H9 (cell line): Measurements from ENCODE around the gene XPC. TPM values are rescaled to one million over a fixed set of nuclear protein-coding genes. Genes with fewer than 3 reads are reported as not detected.
A peak's percentile ranks its signal among the peaks of the same experiment; 100 is the strongest.

ENCODE experiments used
- DNase-seq: peaks from one replicate; pipeline ENCODE4 v3.0.0-alpha.2; 2017
- H2AFZ ChIP-seq: one replicate; pipeline ENCODE4 v1.6.1; 2013; ENCODE audit warnings: mild to moderate bottlenecking, low read length, control low read depth, moderate library complexity
- H2AK5ac ChIP-seq: 2 replicates; pipeline ENCODE4 v1.6.1; 2013; ENCODE audit warnings: low read length, control low read depth, mixed read lengths; ENCODE audit not compliant: insufficient read length
- H2BK120ac ChIP-seq: one replicate; pipeline ENCODE4 v1.6.1; 2013; ENCODE audit warnings: low read depth, mild to moderate bottlenecking, low read length, control low read depth, inconsistent platforms; ENCODE audit not compliant: poor library complexity, severe bottlenecking
- H2BK12ac ChIP-seq: 2 replicates; pipeline ENCODE4 v1.6.1; 2013; ENCODE audit warnings: low read length, control low read depth, mixed read lengths, low read depth; ENCODE audit not compliant: insufficient read length
- H2BK15ac ChIP-seq: 2 replicates; pipeline ENCODE4 v1.6.1; 2013; ENCODE audit warnings: low read depth, low read length, control low read depth
- H2BK20ac ChIP-seq: one replicate; pipeline ENCODE4 v1.6.1; 2013; ENCODE audit warnings: low read depth, mild to moderate bottlenecking, low read length, control low read depth, inconsistent platforms; ENCODE audit not compliant: poor library complexity, severe bottlenecking
- H2BK5ac ChIP-seq: 2 replicates; pipeline ENCODE4 v1.6.1; 2013; ENCODE audit warnings: low read length, control low read depth, mixed read lengths; ENCODE audit not compliant: insufficient read length
- H3K14ac ChIP-seq: 2 replicates; pipeline ENCODE4 v1.6.1; 2013; ENCODE audit warnings: low read length, control low read depth; ENCODE audit not compliant: insufficient read depth
- H3K18ac ChIP-seq: 2 replicates; pipeline ENCODE4 v1.6.1; 2013; ENCODE audit warnings: low read depth, mild to moderate bottlenecking, mixed read lengths, low read length, control low read depth; ENCODE audit not compliant: insufficient read length
- H3K23ac ChIP-seq: 2 replicates; pipeline ENCODE4 v1.6.1; 2013; ENCODE audit warnings: low read length, control low read depth, mixed read lengths, low read depth; ENCODE audit not compliant: insufficient read length
- H3K23me2 ChIP-seq: 2 replicates; pipeline ENCODE4 v1.6.1; 2013; ENCODE audit warnings: low read depth, mild to moderate bottlenecking, mixed read lengths, low read length, control low read depth; ENCODE audit not compliant: insufficient read length, poor library complexity, severe bottlenecking
- H3K27ac ChIP-seq: 2 replicates; pipeline ENCODE4 v1.5.1; 2013; ENCODE audit warnings: low read length, control low read depth, mixed read lengths, low read depth; ENCODE audit not compliant: insufficient read length
- H3K27me3 ChIP-seq: 2 replicates; pipeline ENCODE4 v1.6.1; 2013; ENCODE audit warnings: low read length, control low read depth, inconsistent platforms; ENCODE audit not compliant: insufficient read depth
- H3K4ac ChIP-seq: 2 replicates; pipeline ENCODE4 v1.6.1; 2013; ENCODE audit warnings: low read depth, mild to moderate bottlenecking, control low read depth, inconsistent platforms, low read length, moderate library complexity
- H3K4me1 ChIP-seq: 2 replicates; pipeline ENCODE4 v1.6.1; 2013; ENCODE audit warnings: low read length, control low read depth, inconsistent platforms; ENCODE audit not compliant: insufficient read depth
- H3K4me2 ChIP-seq: 2 replicates; pipeline ENCODE4 v1.6.1; 2013; ENCODE audit warnings: low read length, control low read depth, mixed read lengths; ENCODE audit not compliant: insufficient read length, insufficient read depth
- H3K56ac ChIP-seq: 2 replicates; pipeline ENCODE4 v1.6.1; 2013; ENCODE audit warnings: low read depth, mild to moderate bottlenecking, mixed read lengths, low read length, control low read depth; ENCODE audit not compliant: insufficient read length
- H3K79me1 ChIP-seq: 2 replicates; pipeline ENCODE4 v1.6.1; 2013; ENCODE audit warnings: low read depth, mild to moderate bottlenecking, moderate library complexity, low read length, control low read depth, inconsistent platforms; ENCODE audit not compliant: insufficient read depth, poor library complexity, severe bottlenecking
- H3K79me2 ChIP-seq: 2 replicates; pipeline ENCODE4 v1.6.1; 2013; ENCODE audit warnings: low read length, control low read depth, inconsistent platforms; ENCODE audit not compliant: insufficient read depth
- H3K9ac ChIP-seq: 2 replicates; pipeline ENCODE4 v1.6.1; 2013; ENCODE audit warnings: low read length, control low read depth, mixed read lengths; ENCODE audit not compliant: insufficient read length; ENCODE audit errors: extremely low read depth
- H3K9me3 ChIP-seq: one replicate; pipeline ENCODE4 v1.6.1; 2013; ENCODE audit warnings: low read depth, low read length, inconsistent platforms; ENCODE audit not compliant: control insufficient read depth
- H3T11ph ChIP-seq: one replicate; pipeline ENCODE4 v1.6.1; 2013; ENCODE audit warnings: mild to moderate bottlenecking, low read length, control low read depth, inconsistent platforms
- H4K20me1 ChIP-seq: one replicate; pipeline ENCODE4 v1.6.1; 2013; ENCODE audit not compliant: control insufficient read depth, insufficient read length, insufficient read depth
- H4K5ac ChIP-seq: 2 replicates; pipeline ENCODE4 v1.6.1; 2013; ENCODE audit warnings: low read depth, mild to moderate bottlenecking, mixed read lengths, low read length, control low read depth; ENCODE audit not compliant: insufficient read length
- H4K8ac ChIP-seq: replicated peaks from 2 replicates; pipeline ENCODE4 v1.6.1; 2013; ENCODE audit warnings: low read length, control low read depth, mixed read lengths, low read depth; ENCODE audit not compliant: insufficient read length
- H4K91ac ChIP-seq: 2 replicates; pipeline ENCODE4 v1.6.1; 2013; ENCODE audit warnings: low read depth, mild to moderate bottlenecking, moderate library complexity, mixed read lengths, low read length, control low read depth; ENCODE audit not compliant: insufficient read length
- H3K27ac Mint-ChIP-seq, 3 experiments: 2 replicates in 2 of 3; 3 replicates in 1 of 3; pipeline ENCODE4 v1.8.0; 2020 to 2021; ENCODE audit warnings: mixed read lengths in 3 of 3, mild to moderate bottlenecking in 1 of 3, moderate library complexity in 1 of 3
- H3K27me3 Mint-ChIP-seq: 2 replicates; pipeline ENCODE4 v1.8.0; 2021; ENCODE audit warnings: low read depth, mild to moderate bottlenecking, moderate library complexity, mixed read lengths
- H3K36me3 Mint-ChIP-seq, 3 experiments: 2 replicates in 2 of 3; 3 replicates in 1 of 3; pipeline ENCODE4 v1.8.0; 2020 to 2021; ENCODE audit warnings: low read depth in 3 of 3, mixed read lengths in 3 of 3; ENCODE audit not compliant: insufficient read depth in 1 of 3
- H3K4me1 Mint-ChIP-seq, 2 experiments: 2 replicates each; pipeline ENCODE4 v1.8.0; 2020; ENCODE audit warnings: mixed read lengths in 2 of 2
- H3K4me3 Mint-ChIP-seq, 2 experiments: 2 replicates in 1 of 2; 3 replicates in 1 of 2; pipeline ENCODE4 v1.8.0; 2020 to 2021; ENCODE audit warnings: mild to moderate bottlenecking in 2 of 2, mixed read lengths in 2 of 2, moderate library complexity in 1 of 2
- H3K9me3 Mint-ChIP-seq, 2 experiments: 2 replicates in 1 of 2; 3 replicates in 1 of 2; pipeline ENCODE4 v1.8.0; 2020; ENCODE audit warnings: mild to moderate bottlenecking in 2 of 2, mixed read lengths in 2 of 2, moderate library complexity in 1 of 2
- WGBS: extraction: QIAGEN DNeasy Blood & Tissue Kit; methylation state at CpG from one replicate; pipeline ENCODE4 v1.1.7; 2013; ENCODE audit warnings: missing lambda C conversion rate, low lambda C conversion rate, mixed read lengths; ENCODE audit not compliant: insufficient read length; ENCODE audit errors: extremely low coverage; 5-methylcytosine and 5-hydroxymethylcytosine counted together
- total RNA-seq: library from RNA; stranded (reverse); gene quantifications from 2 replicates; pipeline ENCODE4 v1.2.1, GENCODE V29; 2021
- TF ChIP-seq, protein P1 (sequence below): fragments of 200-600 bp; sonication (generic); conservative IDR thresholded peaks from 3 replicates; pipeline ENCODE4 v1.8.0; 2021; ENCODE audit warnings: antibody characterized with exemption, mild to moderate bottlenecking

Gene XPC
- total RNA-seq, 1 experiment from 2014 or later, result 30.3 TPM

DNA sequence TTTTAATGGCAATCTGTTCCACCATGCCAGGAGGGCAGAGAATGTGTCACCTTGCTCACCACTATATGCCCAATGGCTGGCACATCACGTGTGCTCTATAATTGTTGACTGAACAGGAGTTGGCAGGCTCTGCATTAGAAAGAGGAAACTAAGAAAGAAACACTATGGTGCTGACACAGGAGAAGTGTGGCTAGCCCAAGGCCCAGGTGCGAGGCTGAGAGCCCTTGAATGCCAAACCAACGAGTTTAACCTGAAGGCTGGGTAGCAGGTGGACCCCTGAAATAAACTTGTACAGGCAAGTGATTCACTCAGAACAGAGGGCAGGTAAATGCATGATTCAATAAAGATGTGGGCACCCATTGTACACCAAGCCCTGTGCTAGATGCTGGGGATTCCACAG lies 56.1 kb downstream of the XPC start:
- peaks cover 3% of the 10 kb centered on the region; the same call in 1 of the 2 replicates for H3K79me2 ChIP-seq

More for the DNA sequence above, 56.1 kb downstream of the XPC start:
- H4K20me1 ChIP-seq, result no peaks in the 10 kb centered on the region
- no peak overlapping the region for H2BK20ac ChIP-seq
- no peak overlapping the region for H3K56ac ChIP-seq
- H3K4ac ChIP-seq, result no peak overlapping the region
- no peaks in the 10 kb centered on the region for H3K4me1 ChIP-seq
- no peak overlapping the region for H2BK15ac ChIP-seq
- Mint-ChIP-seq H3K27ac (peak overlapping the region in 2 of 3 experiments; percentile 66 to 86; a peak in 4 of 7 replicates), H3K27me3 (peaks cover 3% of the 10 kb centered on the region; the same call in 1 of the 2 replicates), H3K36me3 (peaks cover 23 to 26% (median 25%) of the 10 kb centered on the region in 3 experiments), H3K4me1 (peaks cover 42 to 49% of the 10 kb centered on the region in 2 experiments), H3K4me3 (peak overlapping the region; percentile 43 to 99; a peak in 4 of 5 replicates), H3K9me3 (peaks cover 0 to 8% of the 10 kb centered on the region in 2 experiments; a peak in 4 of 5 replicates)
- H3K14ac ChIP-seq, result no peak overlapping the region
- H3K18ac ChIP-seq, result no peak overlapping the region
- DNase-seq, result no peak
- no peaks in the 10 kb centered on the region for H3K9me3 ChIP-seq
- H3K27ac ChIP-seq, result no peak overlapping the region
- H3K27me3 ChIP-seq, result no peaks in the 10 kb centered on the region
- no peak overlapping the region for H3K23ac ChIP-seq
- peaks cover 14% of the 10 kb centered on the region for H3K23me2 ChIP-seq
- H2AFZ ChIP-seq, result no peak overlapping the region
- no peak overlapping the region for H2BK120ac ChIP-seq
- H2BK12ac ChIP-seq, result no peak overlapping the region
- no peak overlapping the region for H3T11ph ChIP-seq
- peaks cover 9% of the 10 kb centered on the region for H3K79me1 ChIP-seq
- H2AK5ac ChIP-seq, result no peak overlapping the region
- no peak overlapping the region for H2BK5ac ChIP-seq
- H3K4me2 ChIP-seq, result no peak overlapping the region
- H3K9ac ChIP-seq, result no peak overlapping the region
- no peak overlapping the region for H4K91ac ChIP-seq
- WGBS, result no CpG with 5 or more reads among the region's 3 CpGs
- TF ChIP-seq, protein P1, sequence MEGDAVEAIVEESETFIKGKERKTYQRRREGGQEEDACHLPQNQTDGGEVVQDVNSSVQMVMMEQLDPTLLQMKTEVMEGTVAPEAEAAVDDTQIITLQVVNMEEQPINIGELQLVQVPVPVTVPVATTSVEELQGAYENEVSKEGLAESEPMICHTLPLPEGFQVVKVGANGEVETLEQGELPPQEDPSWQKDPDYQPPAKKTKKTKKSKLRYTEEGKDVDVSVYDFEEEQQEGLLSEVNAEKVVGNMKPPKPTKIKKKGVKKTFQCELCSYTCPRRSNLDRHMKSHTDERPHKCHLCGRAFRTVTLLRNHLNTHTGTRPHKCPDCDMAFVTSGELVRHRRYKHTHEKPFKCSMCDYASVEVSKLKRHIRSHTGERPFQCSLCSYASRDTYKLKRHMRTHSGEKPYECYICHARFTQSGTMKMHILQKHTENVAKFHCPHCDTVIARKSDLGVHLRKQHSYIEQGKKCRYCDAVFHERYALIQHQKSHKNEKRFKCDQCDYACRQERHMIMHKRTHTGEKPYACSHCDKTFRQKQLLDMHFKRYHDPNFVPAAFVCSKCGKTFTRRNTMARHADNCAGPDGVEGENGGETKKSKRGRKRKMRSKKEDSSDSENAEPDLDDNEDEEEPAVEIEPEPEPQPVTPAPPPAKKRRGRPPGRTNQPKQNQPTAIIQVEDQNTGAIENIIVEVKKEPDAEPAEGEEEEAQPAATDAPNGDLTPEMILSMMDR, result no peak
- no peak overlapping the region for H4K8ac ChIP-seq
- H4K5ac ChIP-seq, result no peak overlapping the region
